ENCODE data around the gene UAP1L1. TPM values are rescaled to one million over a fixed set of nuclear protein-coding genes. Genes with fewer than 3 reads are reported as not detected.
"Not testable (repeated sequence)": the region's sequence is repeated elsewhere in the genome, so short reads cannot be mapped to it uniquely, and the experiment has no call there.

The UAP1L1 gene
- total RNA-seq, 3 donors from 2014 or later, result 10.5 to 13.6 (median 12.8) TPM

DNA sequence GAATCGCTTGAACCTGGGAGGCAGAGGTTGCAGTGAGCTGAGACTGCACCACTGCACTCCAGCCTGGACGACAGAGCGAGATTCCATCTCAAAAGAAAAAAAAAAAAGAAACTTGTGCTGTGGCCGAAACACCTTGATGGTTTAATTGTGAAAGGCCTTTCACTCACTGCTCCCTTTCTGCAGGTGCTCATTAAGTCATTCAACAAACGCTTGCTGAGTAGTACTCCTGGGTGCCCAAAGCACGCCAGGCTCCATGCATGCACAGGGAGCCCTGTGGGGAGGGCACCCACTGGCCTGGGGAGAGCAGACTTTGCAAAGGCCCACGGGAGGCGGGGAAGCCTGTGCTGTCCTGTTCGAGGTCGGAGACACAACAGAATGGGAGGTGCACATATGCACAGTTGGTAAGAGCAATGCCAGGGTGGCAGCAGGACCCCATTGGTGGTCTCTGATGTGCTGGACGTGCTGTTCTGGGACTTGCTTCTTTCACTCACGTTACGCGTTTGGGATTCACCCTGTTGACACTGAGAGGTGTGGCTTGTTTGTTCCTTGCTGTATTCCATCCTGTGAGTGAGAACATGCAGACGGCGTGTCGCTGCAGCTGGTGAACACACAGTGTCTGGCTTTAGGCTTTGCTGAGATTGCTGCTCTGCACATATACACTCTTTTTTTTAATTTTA, 20.4 kb upstream of the UAP1L1 start:
- Histone ChIP-seq H3K9me3 (no peaks in the 10 kb centered on the region), H3K4me3 (no peak overlapping the region), H3K36me3 (ENCODE audit: low read depth) (no peaks in the 10 kb centered on the region), H3K4me1 (ENCODE audit: low read depth) (peaks cover 50% of the 10 kb centered on the region)
- peak in 2 of 3 donors; percentile 40 to 58 for DNase-seq
- intact Hi-C loops (cut with DNase I, micrococcal nuclease), result no loop called here
- ATAC-seq, result peak; percentile 14
- TF ChIP-seq, protein P1, sequence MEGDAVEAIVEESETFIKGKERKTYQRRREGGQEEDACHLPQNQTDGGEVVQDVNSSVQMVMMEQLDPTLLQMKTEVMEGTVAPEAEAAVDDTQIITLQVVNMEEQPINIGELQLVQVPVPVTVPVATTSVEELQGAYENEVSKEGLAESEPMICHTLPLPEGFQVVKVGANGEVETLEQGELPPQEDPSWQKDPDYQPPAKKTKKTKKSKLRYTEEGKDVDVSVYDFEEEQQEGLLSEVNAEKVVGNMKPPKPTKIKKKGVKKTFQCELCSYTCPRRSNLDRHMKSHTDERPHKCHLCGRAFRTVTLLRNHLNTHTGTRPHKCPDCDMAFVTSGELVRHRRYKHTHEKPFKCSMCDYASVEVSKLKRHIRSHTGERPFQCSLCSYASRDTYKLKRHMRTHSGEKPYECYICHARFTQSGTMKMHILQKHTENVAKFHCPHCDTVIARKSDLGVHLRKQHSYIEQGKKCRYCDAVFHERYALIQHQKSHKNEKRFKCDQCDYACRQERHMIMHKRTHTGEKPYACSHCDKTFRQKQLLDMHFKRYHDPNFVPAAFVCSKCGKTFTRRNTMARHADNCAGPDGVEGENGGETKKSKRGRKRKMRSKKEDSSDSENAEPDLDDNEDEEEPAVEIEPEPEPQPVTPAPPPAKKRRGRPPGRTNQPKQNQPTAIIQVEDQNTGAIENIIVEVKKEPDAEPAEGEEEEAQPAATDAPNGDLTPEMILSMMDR (IDR thresholded peaks at IDR 0.05), result no peak

DNA sequence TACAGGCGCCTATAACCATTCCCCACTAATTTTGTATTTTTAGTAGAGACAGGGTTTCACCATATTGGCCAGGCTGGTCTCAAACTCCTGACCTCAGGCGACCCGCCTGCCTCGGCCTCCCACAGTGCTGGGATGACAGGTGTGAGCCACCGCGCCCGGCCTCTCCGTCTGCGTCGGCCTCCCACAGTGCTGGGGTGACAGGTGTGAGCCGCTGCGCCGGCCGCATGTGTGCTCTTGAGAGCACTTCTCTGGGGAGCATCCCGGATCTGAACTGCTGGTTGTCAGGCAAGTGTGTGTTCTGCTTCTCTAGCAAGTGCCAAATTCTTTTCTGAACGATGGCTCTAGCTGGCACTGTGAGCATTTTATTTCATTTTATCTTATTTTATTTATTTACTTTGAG, 19.8 kb upstream of the UAP1L1 start:
- no peak for ATAC-seq
- Histone ChIP-seq H3K4me1 (ENCODE audit: low read depth) (peaks cover 50% of the 10 kb centered on the region), H3K9me3 (no peaks in the 10 kb centered on the region), H3K4me3 (no peak overlapping the region), H3K36me3 (ENCODE audit: low read depth) (no peaks in the 10 kb centered on the region)
- DNase-seq, result no peak
- TF ChIP-seq, protein P1 (IDR thresholded peaks at IDR 0.05), result no peak
- intact Hi-C loops (cut with DNase I, micrococcal nuclease), result no loop called here

- Histone ChIP-seq H3K4me3 (no peak overlapping the region), H3K9me3 (no peaks in the 10 kb centered on the region), H3K36me3 (ENCODE audit: low read depth) (no peaks in the 10 kb centered on the region), H3K4me1 (ENCODE audit: low read depth) (peaks cover 43% of the 10 kb centered on the region)
- TF ChIP-seq, protein P1 (IDR thresholded peaks at IDR 0.05), result no peak
- DNase-seq, result no peak
- no peak for ATAC-seq
- intact Hi-C loops (cut with DNase I, micrococcal nuclease), result no loop called here
Measured at GRCh38 chr9:137058521-137059234, 18.6 kb upstream of the UAP1L1 start.

- Histone ChIP-seq H3K4me3 (no peak overlapping the region), H3K36me3 (ENCODE audit: low read depth) (no peaks in the 10 kb centered on the region), H3K9me3 (no peaks in the 10 kb centered on the region), H3K4me1 (ENCODE audit: low read depth) (peaks cover 9% of the 10 kb centered on the region)
- no peak for DNase-seq
- intact Hi-C loops (cut with DNase I, micrococcal nuclease), result no loop called here
- no peak for ATAC-seq
- TF ChIP-seq, protein P1 (IDR thresholded peaks at IDR 0.05), result no peak
Measured at GRCh38 chr9:137062384-137062783, 14.9 kb upstream of the UAP1L1 start.

DNA sequence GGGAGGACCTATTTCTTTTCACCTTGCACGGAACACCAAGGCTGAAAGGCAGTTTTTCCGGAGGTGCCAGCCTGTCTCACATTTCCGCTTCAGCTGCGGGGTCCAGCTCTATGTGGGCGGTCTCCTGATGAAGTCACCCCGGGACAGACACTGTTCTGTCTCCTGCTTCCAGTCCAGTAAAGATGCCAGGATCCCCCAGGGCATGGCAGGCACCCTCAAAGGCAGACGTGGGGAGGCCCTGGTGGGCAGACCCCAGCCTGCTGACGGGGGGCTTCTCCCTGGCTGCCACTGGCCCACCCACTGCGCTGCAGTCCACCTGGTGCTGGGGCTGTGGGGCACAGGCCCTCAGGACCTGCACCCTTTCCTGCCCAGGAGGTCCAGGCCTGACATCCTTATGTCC, 14.5 kb upstream of the UAP1L1 start:
- ATAC-seq; DNase-seq; H3K9me3 ChIP-seq; H3K36me3 ChIP-seq (ENCODE audit: low read depth); intact Hi-C loops (cut with DNase I, micrococcal nuclease); H3K4me3 ChIP-seq; H3K4me1 ChIP-seq (ENCODE audit: low read depth): not testable (repeated sequence)

- intact Hi-C loops (cut with DNase I, micrococcal nuclease), result no loop called here
- no peak overlapping the region for H3K4me3 ChIP-seq
Measured at GRCh38 chr9:137063311-137064026, 13.8 kb upstream of the UAP1L1 start.

More at GRCh38 chr9:137063311-137064026, 13.8 kb upstream of the UAP1L1 start:
- TF ChIP-seq, protein P1 (IDR thresholded peaks at IDR 0.05), result no peak
- Histone ChIP-seq H3K4me1 (ENCODE audit: low read depth) (peaks cover 6% of the 10 kb centered on the region), H3K36me3 (ENCODE audit: low read depth) (no peaks in the 10 kb centered on the region), H3K9me3 (no peaks in the 10 kb centered on the region)
- no peak for DNase-seq
- no peak for ATAC-seq
